ENCODE results near the gene ADAP1. TPM values are rescaled to one million over a fixed set of nuclear protein-coding genes. Genes with fewer than 3 reads are reported as not detected.

Gene ADAP1
- total RNA-seq, 1 experiment from 2014 or later: 31.2 TPM

- POLR2A ChIA-PET (ENCODE audit: unreplicated experiment): no interaction called here
- Histone ChIP-seq H3K79me2 (ENCODE audit: low read length) (no peaks in the 10 kb centered on the region), H3K9me3 (ENCODE audit: low read length) (no peaks in the 10 kb centered on the region), H4K20me1 (ENCODE audit: low read length) (no peaks in the 10 kb centered on the region), H3K4me3 (ENCODE audit: low read length) (no peak overlapping the region), H3K36me3 (ENCODE audit: low read depth, low read length) (no peaks in the 10 kb centered on the region), H3K4me2 (ENCODE audit: low read length) (no peak overlapping the region), H3K27ac (ENCODE audit: low read length) (no peak overlapping the region), H3K4me1 (ENCODE audit: insufficient read depth, low read length) (no peaks in the 10 kb centered on the region), H3K27me3 (ENCODE audit: low read length) (no peaks in the 10 kb centered on the region), H3K9ac (ENCODE audit: low read length) (no peak overlapping the region), H3K9me2 (replicated peaks; ENCODE audit: low read length) (no peaks in the 10 kb centered on the region), H3F3A (ENCODE audit: low read length, unreplicated experiment) (no peaks in the 10 kb centered on the region), H2AFZ (ENCODE audit: low read length) (no peak overlapping the region)
- intact Hi-C loops (cut with micrococcal nuclease): loop anchor here (5.0 kb wide), 1 partner anchor 48 kb away; the partner anchor contains the start of gene GPR146
- DNase-seq: no peak
- CTCF ChIA-PET: interaction anchor here (2.8 kb wide), 1 partner anchor 71 kb away, joined by 31 read pairs; no protein-coding TSS in a partner anchor
- TF ChIP-seq EZH2phosphoT487 (IDR thresholded peaks at IDR 0.05; ENCODE audit: borderline replicate concordance, low read length) (no peak), EZH2 (IDR thresholded peaks at IDR 0.05; ENCODE audit: low read length, unreplicated experiment) (no peak), CTCF (conservative IDR thresholded peaks at IDR 0.05; ENCODE audit: low read depth, low read length) (no peak)
- ATAC-seq: no peak
- no TSS peak for BruUV-seq (replicated peaks)
Measured at GRCh38 chr7:994592-995308, 40.3 kb upstream of the ADAP1 start.

GRCh38 chr7:992709-993607 is 38.5 kb upstream of the ADAP1 start:
- Histone ChIP-seq H2AFZ (ENCODE audit: low read length) (no peak overlapping the region), H3K79me2 (ENCODE audit: low read length) (no peaks in the 10 kb centered on the region), H3K4me2 (ENCODE audit: low read length) (no peak overlapping the region), H4K20me1 (ENCODE audit: low read length) (no peaks in the 10 kb centered on the region), H3K27ac (ENCODE audit: low read length) (no peak overlapping the region), H3K9me3 (ENCODE audit: low read length) (no peaks in the 10 kb centered on the region), H3K4me3 (ENCODE audit: low read length) (no peak overlapping the region), H3K4me1 (ENCODE audit: insufficient read depth, low read length) (no peaks in the 10 kb centered on the region), H3K36me3 (ENCODE audit: low read depth, low read length) (no peaks in the 10 kb centered on the region), H3F3A (ENCODE audit: low read length, unreplicated experiment) (no peaks in the 10 kb centered on the region), H3K9ac (ENCODE audit: low read length) (no peak overlapping the region), H3K27me3 (ENCODE audit: low read length) (no peaks in the 10 kb centered on the region), H3K9me2 (replicated peaks; ENCODE audit: low read length) (no peaks in the 10 kb centered on the region)
- ChIA-PET POLR2A (ENCODE audit: unreplicated experiment) (no interaction called here), CTCF (interaction anchor here (0.6 to 2.8 kb wide), 11 partner anchors 18 to 436 kb away, joined by 3 to 31 read pairs (median 5); partner anchors contain the start of genes COX19, GPR146 and ZFAND2A)
- ATAC-seq: peak; percentile 92
- DNase-seq: peak; percentile 93
- intact Hi-C loops (cut with micrococcal nuclease): loop anchor here (1.0 to 5.0 kb wide), 4 partner anchors 49 to 184 kb away; partner anchors contain the start of gene GPR146
- no TSS peak for BruUV-seq (replicated peaks)
- TF ChIP-seq EZH2phosphoT487 (IDR thresholded peaks at IDR 0.05; ENCODE audit: borderline replicate concordance, low read length): no peak
- TF ChIP-seq CTCF (conservative IDR thresholded peaks at IDR 0.05; ENCODE audit: low read depth, low read length): peak; percentile 98

All from PC-3 (cell line).